Left cardiac atrium (tissue), 4 donors: ENCODE measurements around the gene MSRB2. TPM values are rescaled to one million over a fixed set of nuclear protein-coding genes. Genes with fewer than 3 reads are reported as not detected.
"Not testable (repeated sequence)": the region's sequence is repeated elsewhere in the genome, so short reads cannot be mapped to it uniquely, and the experiment has no call there.

Experiments used
- ATAC-seq, 2 donors: fragments of 200-7000 bp; cut with Tn5 transposase; one replicate each; pipeline ENCODE4 v1.9.1; 2020; ENCODE audit warnings: mild to moderate bottlenecking in 2 of 2, moderate library complexity in 2 of 2
- DNase-seq: peaks from one replicate; pipeline ENCODE4 v3.0.0-alpha.2; 2020
- intact Hi-C, 2 donors: fragments of 100-400 bp; cut with DNase I; formaldehyde crosslinking; loops; one replicate each; pipeline versions ENCODE4 v1.14.1 to v1.15.1; 2022 to 2023
- total RNA-seq, 2 donors: library from RNA; stranded (reverse); fragmentation: NEBNext Ultra II Directional; extraction: Animal tissue kit (Norgen Biotek cat#: 25700); gene quantifications; one replicate each; pipeline ENCODE4 v1.2.1, GENCODE V29; 2021
- donor health status: DM: no; HTN: yes; CAD: no.
- donor health status: DM: no; HTN: yes; CAD: no; lungs with severe emphysema.
- donor health status: DM: yes; HTN: yes; CAD: no.
- donor health status: Dilated cardiomyopathy.

The MSRB2 gene
- total RNA-seq, 2 donors from 2014 or later, result 99.7 to 100 TPM

DNA sequence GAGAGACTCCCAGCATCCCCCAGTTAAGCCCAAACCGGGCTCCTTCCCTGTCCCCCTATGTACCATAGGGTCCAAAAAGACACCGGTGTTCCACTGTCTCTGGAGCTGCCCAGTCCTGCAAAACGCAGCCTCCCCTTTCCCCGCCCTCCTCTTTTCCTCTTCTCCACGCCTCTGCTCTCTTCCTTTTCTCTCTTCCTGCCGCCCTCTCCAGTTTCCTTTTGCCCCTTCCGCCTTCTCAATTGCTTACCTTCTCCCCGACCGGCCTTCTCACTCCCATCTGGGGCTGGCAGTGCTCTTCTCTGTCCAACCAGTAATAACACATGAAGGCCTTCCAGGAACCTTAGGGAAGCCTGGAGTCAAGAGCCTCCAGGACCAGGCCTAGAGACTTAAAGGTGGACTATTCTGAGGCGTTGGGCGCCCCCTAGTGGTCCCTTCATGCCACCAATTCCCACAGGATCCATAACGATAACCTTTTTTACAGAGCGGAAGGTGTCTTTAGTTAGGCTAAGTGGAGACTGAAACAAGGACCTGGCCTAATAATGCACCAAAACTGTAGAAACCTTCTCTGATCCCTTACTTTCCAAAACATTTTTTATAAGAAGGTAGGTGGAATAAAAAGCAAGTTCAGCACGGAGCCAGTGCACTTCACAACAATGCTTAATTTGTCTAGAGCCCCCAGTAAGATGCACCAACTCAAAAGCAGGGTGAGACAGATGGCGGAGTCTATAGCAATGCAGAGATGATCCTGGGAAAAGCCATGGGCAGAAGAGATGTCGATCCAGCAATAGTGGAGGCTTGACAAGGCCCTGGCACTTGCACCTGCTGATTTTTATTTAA is 27.2 kb upstream of the MSRB2 start:
- DNase-seq (peak; percentile 84), ATAC-seq (peak; percentile 68 to 70)
- intact Hi-C loops, result loop anchor here in 1 of 2 donors (10.0 kb wide), 1 partner anchor 73 kb away; no protein-coding TSS in a partner anchor

DNA sequence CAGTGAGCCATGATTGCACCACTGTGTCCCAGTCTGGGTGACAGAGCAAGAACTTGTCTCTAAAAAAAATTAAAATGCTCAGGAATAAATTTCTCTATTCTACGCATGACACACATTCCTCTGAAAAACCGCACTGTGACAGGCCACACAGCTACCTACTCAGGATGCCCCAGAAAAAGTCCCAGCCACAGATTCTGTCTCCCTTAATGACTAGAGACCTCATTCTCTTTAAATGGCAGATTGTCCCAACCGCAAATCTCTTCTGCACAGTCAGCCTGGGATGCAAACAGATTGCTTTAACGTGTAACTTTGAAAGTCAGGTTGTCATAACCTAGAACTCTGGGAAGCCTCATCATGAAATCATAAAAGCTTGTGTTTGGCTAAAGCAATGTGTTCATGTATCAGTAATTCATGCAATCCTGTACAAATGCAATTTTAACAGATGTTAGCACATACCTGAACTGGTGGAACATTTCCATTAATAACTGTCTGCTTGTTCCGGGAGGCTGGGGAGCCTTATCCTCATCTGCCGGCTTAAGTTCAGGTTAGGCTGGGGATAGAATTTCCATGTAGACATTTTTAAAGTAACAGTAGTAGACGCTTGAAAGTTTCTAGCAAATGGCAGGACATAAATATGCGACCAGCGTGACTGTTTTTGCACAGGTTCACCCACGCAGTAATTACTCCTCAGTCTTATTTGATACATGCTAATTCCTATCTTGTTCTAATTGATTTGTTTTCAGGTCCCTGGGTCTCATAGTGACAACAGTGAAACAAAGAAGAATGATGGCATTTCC is 26.2 kb upstream of the MSRB2 start:
- DNase-seq (no peak), ATAC-seq (no peak)
- intact Hi-C loops, result loop anchor here in 1 of 2 donors (10.0 kb wide), 1 partner anchor 74 kb away; no protein-coding TSS in a partner anchor

GRCh38 chr10:23070092-23070912 is 25.1 kb upstream of the MSRB2 start:
- ATAC-seq, intact Hi-C loops, DNase-seq: not testable (repeated sequence)

DNA sequence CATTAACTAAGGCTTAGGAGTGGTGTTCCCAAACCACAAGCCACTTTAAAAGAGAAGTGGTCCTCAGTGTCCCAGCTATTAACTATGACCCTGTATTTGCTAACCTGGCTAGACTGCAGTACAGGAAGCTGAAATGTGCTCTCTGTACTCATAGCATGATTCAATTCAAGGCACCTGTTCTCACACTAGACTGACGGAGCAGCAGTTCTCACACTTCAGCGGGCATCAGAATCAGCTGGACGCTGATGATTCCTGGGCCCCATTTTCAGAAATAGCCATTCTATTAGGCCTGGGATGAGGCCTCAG is 24.5 kb upstream of the MSRB2 start:
- ATAC-seq (no peak), DNase-seq (no peak)
- intact Hi-C loops, result no loop called here

DNA sequence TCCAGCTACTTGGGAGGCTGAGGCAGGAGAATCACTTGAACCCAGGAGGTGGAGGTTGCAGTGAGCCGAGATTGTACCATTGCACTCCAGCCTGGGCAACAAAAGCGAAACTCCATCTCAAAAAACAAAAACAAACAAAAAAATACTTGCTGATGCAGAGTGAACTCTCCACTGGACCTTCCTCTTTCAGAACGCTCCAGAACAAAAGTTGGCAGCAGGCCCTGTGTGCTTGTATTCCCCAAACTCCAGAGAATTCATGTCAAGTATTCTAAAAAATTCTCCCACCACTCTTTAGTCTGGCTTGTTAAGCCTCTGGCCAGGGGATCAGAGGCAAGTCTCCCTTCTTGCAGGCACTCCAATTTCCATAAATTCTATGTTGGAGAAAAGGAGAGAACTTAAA is 22.8 kb upstream of the MSRB2 start:
- intact Hi-C loops, ATAC-seq: not testable (repeated sequence)
- peak; percentile 42 for DNase-seq

- DNase-seq (no peak), ATAC-seq (no peak)
- intact Hi-C loops, result no loop called here
Observed at GRCh38 chr10:23073527-23073926, 21.9 kb upstream of the MSRB2 start.

DNA sequence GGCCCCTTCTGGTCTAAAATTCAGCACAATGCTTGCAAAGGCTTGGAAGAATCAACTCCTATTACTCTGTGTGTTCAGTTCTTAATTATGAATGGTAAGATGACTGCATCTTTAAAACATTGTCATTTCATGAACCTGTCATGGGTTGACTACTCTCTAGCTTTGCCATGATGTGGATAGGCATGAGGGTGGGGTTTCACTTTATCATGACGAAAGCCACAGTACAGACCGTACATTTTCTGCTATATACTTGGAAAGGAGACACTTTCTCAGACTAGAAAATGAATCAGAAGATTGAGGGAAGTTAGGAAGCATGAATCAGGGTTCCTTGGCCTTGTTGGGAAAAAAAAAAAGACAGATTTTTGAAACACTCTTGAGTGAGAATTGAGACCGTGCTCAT is 19.7 kb upstream of the MSRB2 start:
- ATAC-seq, result no peak
- DNase-seq, result no peak
- intact Hi-C loops, result no loop called here

DNA sequence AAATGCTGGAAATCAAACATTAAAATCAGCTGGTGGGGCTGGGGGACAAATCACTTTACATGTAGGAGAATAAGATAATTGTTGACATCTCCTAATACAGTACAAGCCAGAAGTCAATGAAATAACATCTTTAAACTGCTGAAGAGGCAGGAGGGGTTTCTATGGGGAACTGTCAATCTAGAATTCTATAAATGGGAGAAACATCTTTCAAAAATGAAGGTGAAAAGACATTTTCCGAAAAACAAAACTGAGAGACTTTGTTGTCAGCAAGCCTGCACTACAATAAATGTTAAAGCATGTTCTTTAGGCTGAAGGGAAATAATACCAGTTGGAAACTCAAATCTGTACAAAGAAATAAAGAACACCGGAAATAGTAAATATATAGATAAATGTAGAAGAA is 17.3 kb upstream of the MSRB2 start:
- intact Hi-C loops, result no loop called here
- no peak for DNase-seq
- no peak for ATAC-seq

GRCh38 chr10:23079700-23080099 is 15.7 kb upstream of the MSRB2 start:
- intact Hi-C loops, result no loop called here
- no peak for DNase-seq
- no peak for ATAC-seq

DNA sequence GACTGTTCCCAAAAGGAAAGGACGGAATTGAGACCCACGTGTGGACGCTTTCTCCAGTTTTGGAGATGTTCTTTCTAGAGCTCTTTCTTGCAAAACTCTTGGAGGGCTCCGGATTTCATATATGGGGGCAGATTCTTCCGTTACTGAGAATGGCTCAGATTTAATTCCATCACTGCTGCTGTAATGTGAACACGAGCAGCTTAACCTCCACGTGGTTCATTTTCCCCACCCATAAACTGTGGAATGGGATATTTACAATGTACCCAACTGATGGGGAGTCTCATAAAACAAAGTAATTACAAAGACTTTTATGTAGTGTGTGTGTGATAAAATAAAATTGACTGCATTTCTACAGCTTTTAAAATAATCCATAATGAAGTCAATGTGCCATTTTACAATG is 15.1 kb upstream of the MSRB2 start:
- no peak for DNase-seq
- ATAC-seq, result no peak
- intact Hi-C loops, result no loop called here

- ATAC-seq (peak; percentile 79 to 90), DNase-seq (no peak)
- intact Hi-C loops, result no loop called here
Observed at GRCh38 chr10:23081221-23081750, 14.1 kb upstream of the MSRB2 start.

- intact Hi-C loops, result no loop called here
- DNase-seq, result no peak
- ATAC-seq, result peak; percentile 38
Observed at GRCh38 chr10:23081891-23082290, 13.5 kb upstream of the MSRB2 start.

- no peak for ATAC-seq
- intact Hi-C loops, result no loop called here
- no peak for DNase-seq
Observed at GRCh38 chr10:23088609-23089008, 6.8 kb upstream of the MSRB2 start.

- intact Hi-C loops, result no loop called here
- DNase-seq (no peak), ATAC-seq (no peak)
Observed at GRCh38 chr10:23094786-23095403, 484 bp upstream of the MSRB2 start.

GRCh38 chr10:23095966-23096801 is 805 bp downstream of the MSRB2 start:
- intact Hi-C loops, result no loop called here
- ATAC-seq (peak; percentile 59 to 68), DNase-seq (peak; percentile 55)

DNA sequence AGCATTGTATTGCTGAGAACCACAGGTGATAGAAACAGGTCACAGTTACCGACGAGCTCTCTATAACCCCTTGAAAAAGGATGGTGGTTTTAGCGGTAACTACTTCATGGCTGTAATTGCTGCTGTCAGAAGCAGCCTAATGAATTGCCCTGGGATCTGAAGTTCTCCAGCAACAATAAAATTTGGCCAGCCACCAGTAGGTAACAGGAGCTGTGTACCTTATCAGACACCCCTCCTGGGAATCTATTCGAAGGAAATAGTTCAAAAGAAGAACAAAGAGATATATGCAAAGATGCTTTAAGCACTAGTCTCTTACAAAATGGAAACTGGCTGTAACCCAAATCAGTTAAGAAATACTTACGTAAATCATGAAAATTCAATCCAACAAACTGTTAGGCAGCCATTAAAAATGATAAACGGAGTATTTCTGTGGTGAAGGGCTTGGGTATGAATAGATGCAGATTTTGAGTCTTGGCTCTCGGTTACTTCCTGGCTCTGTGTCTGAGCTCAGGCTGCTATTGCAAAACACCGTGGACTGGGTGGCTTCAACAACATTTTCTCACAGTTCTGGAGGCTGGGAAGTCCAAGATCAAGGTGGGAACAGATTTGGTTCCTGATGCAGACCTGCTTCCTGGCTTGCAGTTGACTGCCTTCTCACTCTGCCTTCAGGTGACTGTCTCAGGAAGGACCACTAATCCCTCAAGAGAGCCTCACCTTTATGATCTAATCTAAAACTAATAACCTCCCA is 1.6 kb downstream of the MSRB2 start:
- DNase-seq, result no peak
- ATAC-seq, result peak in 1 of 2 donors; percentile 13
- intact Hi-C loops, result no loop called here

DNA sequence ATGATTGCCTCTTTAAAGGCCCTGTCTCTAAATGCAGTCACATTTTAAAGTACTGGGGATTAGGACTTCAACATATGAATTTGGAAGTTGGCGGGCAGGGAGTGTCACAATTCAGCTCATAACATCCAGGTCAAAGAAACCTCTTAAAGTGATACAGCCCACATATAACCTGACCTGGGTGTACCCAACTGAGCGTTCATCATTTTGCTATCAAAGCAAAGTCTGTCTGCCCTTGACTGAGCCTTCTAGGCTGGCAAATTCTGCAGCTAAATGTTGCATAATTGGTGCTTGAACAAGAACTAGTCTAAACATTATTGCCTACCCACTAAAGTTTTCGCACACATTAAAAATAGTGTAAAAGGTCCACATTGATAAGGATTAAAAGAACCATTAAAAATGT is 3.7 kb downstream of the MSRB2 start:
- DNase-seq, result no peak
- ATAC-seq, result no peak
- intact Hi-C loops, result no loop called here
